ENCODE measurements around the gene CLCN4.

The CLCN4 gene

DNA sequence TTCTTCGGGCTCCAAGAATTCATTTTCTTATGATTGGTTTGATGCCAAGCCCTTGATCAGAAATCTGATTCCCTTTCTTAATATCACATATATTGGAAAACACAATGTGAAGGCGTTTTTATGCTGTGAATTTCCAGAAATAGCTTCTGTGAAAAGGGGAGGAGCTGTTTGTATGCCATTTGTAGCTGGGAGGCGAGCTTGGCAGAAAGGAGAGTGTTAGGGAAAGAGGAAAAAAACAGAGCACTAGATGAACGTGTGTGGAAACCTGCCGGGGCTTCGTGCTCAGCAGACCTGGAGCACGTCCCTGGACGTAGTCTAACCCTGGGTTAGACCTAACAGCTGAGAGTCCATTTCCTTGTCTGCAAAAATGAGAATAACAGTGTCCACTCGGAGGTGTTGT is 3.4 kb downstream of the CLCN4 start:
- no peak overlapping the region for H3K4me3 ChIP-seq (ENCODE audit: low read depth, low read length)
- no peak overlapping the region for H3K27ac ChIP-seq (ENCODE audit: extremely low read depth, low read depth, low read length)
- H3K9me3 ChIP-seq (ENCODE audit: control insufficient read depth, insufficient read depth, low read depth, low read length): no peaks in the 10 kb centered on the region
- TF ChIP-seq YY1 (tag by site-specific recombination; IDR thresholded peaks at IDR 0.05) (no peak), HOXD13 (CRISPR knock-in tag; IDR thresholded peaks at IDR 0.05; ENCODE audit: borderline replicate concordance) (no peak), ZBTB49 (tag by site-specific recombination; IDR thresholded peaks at IDR 0.05; ENCODE audit: low read depth) (no peak)
- POLR2A ChIA-PET: no interaction called here
- CTCF ChIA-PET: no interaction called here
- H3K4me1 ChIP-seq (ENCODE audit: control insufficient read depth, insufficient read depth, low read length): no peaks in the 10 kb centered on the region
- H3K36me3 ChIP-seq (ENCODE audit: control insufficient read depth in 2 of 2, insufficient read depth in 1 of 2, low read length in 2 of 2): peaks cover 0 to 24% of the 10 kb centered on the region in 2 experiments; a peak in 1 of 3 replicates

- no peak overlapping the region for H3K27ac ChIP-seq (ENCODE audit: extremely low read depth, low read depth, low read length)
- H3K36me3 ChIP-seq (ENCODE audit: control insufficient read depth in 2 of 2, insufficient read depth in 1 of 2, low read length in 2 of 2): peaks cover 0 to 24% of the 10 kb centered on the region in 2 experiments; a peak in 1 of 3 replicates
- CTCF ChIA-PET: no interaction called here
- POLR2A ChIA-PET: no interaction called here
- no peaks in the 10 kb centered on the region for H3K9me3 ChIP-seq (ENCODE audit: control insufficient read depth, insufficient read depth, low read depth, low read length)
- no peak overlapping the region for H3K4me3 ChIP-seq (ENCODE audit: low read depth, low read length)
- H3K4me1 ChIP-seq (ENCODE audit: control insufficient read depth, insufficient read depth, low read length): no peaks in the 10 kb centered on the region
- TF ChIP-seq PRDM4 (tag by site-specific recombination; IDR thresholded peaks at IDR 0.05): no peak
- TF ChIP-seq, protein P1, sequence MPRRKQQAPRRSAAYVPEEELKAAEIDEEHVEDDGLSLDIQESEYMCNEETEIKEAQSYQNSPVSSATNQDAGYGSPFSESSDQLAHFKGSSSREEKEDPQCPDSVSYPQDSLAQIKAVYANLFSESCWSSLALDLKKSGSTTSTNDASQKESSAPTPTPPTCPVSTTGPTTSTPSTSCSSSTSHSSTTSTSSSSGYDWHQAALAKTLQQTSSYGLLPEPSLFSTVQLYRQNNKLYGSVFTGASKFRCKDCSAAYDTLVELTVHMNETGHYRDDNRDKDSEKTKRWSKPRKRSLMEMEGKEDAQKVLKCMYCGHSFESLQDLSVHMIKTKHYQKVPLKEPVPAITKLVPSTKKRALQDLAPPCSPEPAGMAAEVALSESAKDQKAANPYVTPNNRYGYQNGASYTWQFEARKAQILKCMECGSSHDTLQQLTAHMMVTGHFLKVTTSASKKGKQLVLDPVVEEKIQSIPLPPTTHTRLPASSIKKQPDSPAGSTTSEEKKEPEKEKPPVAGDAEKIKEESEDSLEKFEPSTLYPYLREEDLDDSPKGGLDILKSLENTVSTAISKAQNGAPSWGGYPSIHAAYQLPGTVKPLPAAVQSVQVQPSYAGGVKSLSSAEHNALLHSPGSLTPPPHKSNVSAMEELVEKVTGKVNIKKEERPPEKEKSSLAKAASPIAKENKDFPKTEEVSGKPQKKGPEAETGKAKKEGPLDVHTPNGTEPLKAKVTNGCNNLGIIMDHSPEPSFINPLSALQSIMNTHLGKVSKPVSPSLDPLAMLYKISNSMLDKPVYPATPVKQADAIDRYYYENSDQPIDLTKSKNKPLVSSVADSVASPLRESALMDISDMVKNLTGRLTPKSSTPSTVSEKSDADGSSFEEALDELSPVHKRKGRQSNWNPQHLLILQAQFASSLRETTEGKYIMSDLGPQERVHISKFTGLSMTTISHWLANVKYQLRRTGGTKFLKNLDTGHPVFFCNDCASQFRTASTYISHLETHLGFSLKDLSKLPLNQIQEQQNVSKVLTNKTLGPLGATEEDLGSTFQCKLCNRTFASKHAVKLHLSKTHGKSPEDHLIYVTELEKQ (tag by site-specific recombination; IDR thresholded peaks at IDR 0.05; ENCODE audit: borderline replicate concordance): no peak
- no peak for TF ChIP-seq ZNF530 (tag by site-specific recombination; IDR thresholded peaks at IDR 0.05; ENCODE audit: low read depth)
- no peak for TF ChIP-seq ZNF510 (tag by site-specific recombination; IDR thresholded peaks at IDR 0.05; ENCODE audit: insufficient replicate concordance)
- no peak for TF ChIP-seq ZNF324 (tag by site-specific recombination; IDR thresholded peaks at IDR 0.05)
- no peak for TF ChIP-seq WT1 (tag by site-specific recombination; IDR thresholded peaks at IDR 0.05)
- TF ChIP-seq ZFP3 (tag by site-specific recombination; IDR thresholded peaks at IDR 0.05; ENCODE audit: low read depth): no peak
- TF ChIP-seq ZNF518A (tag by site-specific recombination; conservative IDR thresholded peaks at IDR 0.05; ENCODE audit: low read depth): no peak
- TF ChIP-seq ZNF777 (tag by site-specific recombination; IDR thresholded peaks at IDR 0.05; ENCODE audit: borderline replicate concordance): no peak
- no peak for TF ChIP-seq PRDM2 (tag by site-specific recombination; IDR thresholded peaks at IDR 0.05; ENCODE audit: borderline replicate concordance)
- no peak for TF ChIP-seq ZXDB (tag by site-specific recombination; IDR thresholded peaks at IDR 0.05)
- TF ChIP-seq ZNF600 (tag by site-specific recombination; IDR thresholded peaks at IDR 0.05): no peak
Observed at GRCh38 chrX:10163031-10163430, 6.3 kb downstream of the CLCN4 start.

Data from HEK293 (cell line).